NCI-H524 (cell line): ENCODE results near the gene TRIM8.
"Not testable (repeated sequence)": the region's sequence is repeated elsewhere in the genome, so short reads cannot be mapped to it uniquely, and the experiment has no call there.

Experiments
- DNase-seq, 2 experiments: peaks; one replicate each; lab custom pipeline; 2025; lab: John Stamatoyannopoulos, UW

TRIM8 gene

DNA sequence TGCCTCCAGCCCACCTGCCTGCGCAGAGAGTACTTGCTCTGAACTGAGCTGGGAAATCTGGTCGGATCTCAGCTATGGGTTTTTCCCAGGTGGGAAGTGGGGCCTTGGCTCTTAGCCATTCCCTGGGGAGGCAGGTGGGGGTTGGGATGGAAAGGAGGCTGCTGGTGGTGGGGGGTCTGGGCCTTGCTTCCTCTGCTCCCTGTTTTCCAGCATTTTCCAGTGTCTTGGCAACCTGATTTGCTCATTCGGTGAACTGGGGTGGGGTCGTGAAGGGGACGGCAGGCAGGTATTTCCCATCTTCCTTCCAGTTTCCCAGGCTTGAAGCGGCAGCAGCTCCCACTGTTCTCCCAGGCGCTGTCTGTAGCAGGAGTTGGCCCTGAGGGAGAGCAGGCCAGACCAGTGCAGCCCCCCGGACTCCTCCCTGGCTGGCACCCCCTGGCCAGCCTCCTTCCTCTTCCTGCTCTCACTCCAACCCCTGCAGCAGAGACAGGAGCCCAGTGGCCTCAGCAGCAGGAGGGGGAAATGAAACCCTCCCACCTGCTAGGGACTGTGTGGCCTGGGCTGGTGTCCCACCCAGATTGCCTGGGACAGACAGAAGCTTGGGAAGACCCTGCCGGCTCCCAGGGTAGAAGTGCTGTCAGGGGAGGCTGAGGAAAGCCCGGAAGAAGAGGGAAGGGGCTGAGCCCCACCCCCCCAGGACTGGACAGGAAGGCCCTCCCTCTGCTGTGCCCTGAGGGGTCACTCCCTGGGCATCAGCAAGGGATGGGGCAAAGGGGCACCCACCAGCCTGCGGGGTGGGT is 6.6 kb downstream of the TRIM8 start:
- no peak for DNase-seq

DNA sequence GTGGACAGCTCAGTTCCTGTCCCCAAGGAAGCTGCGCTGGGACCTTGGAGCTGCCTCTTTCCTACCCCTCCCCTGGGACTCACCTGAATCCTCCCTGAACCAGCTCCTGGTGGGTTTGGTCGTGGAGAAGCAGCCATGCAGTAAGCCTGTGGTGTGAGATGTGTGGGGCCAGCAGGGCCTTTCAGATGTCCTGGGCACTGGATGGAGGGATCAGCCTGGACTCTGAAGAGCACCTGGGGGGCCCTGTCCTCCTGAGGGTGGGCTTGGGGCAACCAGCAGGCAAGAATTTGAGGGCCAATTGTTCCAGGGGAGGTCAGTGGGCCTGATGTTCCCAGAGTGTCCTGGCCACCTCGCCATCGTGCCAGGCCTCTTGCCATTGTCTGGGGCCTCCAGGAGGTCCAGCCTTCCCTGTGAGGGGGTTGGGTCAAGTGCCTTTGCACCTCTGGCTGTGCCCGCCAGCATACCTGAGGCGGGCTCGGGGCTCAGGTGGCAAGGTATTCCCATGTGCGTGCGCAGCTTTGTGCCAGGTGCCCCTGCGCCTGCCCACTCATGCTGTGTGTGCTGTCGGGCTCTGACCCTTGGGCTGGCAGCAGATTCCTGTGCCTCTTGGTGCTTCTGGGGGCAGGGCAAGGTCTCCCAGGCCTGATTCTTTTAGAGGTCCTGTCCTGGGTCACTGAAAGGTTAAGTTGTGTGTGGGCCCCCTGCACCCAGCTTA is 7.3 kb downstream of the TRIM8 start:
- DNase-seq = no peak

DNA sequence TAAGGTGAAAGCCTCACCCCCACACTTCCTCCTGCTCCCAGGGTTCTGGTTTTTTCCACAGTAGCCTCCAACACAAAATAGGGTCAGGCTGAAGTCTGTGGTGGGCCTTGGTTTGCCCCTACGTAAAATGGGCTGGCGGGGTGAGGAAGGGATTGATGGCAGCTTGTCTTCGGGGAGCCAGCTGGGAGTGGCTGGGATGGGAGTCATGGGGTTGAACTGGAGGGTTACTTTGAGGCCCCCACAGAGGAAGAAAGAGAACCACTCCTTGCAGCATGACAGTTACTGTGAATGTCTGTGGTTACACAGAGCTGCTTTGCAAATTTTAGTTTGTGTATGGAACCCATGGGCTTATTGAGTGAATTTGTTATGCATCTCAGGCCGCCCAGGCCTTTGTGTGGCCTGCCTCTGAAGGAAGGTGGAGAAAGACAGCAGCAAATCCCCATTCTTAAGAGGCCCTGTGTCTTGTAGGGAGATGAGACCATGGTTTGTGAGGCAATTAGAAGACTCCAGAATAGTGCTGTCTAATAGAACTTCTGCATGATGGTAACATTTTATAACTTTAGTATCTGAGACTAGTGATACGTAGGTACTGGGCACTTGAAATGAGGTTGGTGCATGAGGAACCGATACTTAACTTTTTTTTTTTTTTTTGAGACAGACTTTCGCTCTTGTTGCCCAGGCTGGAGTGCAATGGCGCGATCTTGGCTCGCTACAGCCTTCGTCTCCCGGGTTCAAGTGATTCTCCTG is 8.1 kb downstream of the TRIM8 start:
- DNase-seq = no peak

DNA sequence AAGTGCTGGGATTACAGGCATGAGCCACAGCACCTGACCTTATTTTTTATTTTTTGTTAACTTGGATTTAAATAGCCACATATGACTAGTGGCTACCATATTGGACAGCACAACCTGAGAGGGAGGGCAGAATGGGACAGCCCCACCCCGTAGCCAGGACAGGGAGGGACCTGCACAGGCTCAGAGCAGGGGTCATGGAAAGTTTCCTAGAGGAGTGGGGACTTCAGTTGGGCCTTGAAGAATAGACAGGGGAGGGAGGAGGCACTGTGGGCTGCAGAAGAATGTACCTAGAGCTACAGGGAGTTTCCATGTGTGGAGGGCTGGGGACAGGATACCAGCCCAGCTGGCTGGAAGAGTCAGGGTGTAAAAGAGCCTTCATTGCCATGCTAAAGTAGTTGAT is 8.8 kb downstream of the TRIM8 start:
- no peak for DNase-seq

DNA sequence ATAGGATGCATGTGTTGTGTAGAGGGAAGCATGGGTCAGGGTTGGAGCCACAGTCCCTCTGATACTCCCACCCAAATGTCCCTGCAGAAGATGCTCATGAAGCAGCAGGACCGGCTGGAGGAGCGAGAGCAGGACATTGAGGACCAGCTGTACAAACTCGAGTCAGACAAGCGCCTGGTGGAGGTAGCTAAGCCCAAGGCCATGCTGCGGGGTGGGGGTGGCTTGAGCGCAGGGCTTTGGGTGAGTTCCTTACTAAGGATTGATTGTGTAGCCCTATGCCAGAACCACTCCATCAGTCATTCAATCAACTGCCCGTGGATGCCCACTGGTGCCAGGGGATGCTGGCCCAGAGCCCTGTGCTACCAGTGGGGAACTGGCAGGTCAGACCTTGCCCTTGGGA is 10.3 kb downstream of the TRIM8 start:
- no peak for DNase-seq

DNA sequence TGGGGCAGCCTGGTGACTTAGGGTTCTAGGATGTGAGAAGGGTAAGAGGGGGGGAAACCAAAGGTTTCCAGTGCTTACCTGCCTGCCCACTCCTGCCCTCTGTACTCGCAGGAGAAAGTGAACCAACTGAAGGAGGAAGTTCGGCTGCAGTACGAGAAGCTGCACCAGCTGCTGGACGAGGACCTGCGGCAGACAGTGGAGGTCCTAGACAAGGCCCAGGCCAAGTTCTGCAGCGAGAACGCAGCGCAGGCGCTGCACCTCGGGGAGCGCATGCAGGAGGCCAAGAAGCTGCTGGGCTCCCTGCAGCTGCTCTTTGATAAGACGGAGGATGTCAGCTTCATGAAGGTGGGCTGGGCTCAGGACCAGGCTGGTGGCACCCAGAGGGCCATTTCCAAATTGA is 10.7 kb downstream of the TRIM8 start:
- no peak for DNase-seq

DNA sequence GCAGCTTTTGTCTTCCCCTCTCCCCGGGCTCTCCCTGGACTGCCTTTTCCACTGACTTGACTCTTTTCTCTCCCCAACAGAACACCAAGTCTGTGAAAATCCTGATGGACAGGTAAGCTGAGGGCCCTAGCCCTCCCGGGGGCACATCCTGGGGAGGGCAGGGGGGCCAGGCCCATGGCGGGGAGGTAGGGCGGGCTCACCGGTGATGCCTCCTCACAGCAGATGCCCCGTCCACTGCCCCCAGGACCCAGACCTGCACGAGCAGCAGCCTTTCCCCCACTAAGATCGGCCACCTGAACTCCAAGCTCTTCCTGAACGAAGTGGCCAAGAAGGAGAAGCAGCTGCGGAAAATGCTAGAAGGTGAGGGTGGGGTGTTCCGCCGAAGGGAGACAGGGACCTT is 11.7 kb downstream of the TRIM8 start:
- DNase-seq = no peak

DNA sequence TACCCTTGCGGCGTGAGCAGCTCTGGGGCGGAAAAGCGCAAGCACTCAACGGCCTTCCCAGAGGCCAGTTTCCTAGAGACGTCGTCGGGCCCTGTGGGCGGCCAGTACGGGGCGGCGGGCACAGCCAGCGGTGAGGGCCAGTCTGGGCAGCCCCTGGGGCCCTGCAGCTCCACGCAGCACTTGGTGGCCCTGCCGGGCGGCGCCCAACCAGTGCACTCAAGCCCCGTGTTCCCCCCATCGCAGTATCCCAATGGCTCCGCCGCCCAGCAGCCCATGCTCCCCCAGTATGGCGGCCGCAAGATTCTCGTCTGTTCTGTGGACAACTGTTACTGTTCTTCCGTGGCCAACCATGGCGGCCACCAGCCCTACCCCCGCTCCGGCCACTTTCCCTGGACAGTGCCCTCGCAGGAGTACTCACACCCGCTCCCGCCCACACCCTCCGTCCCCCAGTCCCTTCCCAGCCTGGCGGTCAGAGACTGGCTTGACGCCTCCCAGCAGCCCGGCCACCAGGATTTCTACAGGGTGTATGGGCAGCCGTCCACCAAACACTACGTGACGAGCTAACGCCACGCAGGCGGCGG is 12.6 kb downstream of the TRIM8 start:
- no peak for DNase-seq

DNA sequence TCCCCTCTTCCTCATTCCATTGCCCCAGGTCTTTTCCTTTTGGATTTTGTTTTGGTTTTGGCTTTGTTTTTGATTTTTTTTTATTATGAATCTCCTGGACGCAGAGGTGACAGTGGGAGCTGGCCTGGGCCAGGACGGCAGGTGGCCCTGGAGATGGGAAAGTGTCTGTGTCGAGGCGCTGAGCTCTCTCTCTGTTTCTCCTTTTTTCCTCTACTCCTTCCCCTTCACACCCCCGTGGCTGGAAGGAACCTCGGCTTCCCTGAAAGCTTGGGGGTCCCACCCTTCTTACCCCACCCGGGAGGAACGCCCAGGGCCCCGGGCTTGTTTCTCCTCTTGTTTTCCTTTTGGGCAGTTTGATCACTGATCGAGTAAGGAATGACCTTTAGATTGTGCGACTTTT is 13.2 kb downstream of the TRIM8 start:
- no peak for DNase-seq

DNA sequence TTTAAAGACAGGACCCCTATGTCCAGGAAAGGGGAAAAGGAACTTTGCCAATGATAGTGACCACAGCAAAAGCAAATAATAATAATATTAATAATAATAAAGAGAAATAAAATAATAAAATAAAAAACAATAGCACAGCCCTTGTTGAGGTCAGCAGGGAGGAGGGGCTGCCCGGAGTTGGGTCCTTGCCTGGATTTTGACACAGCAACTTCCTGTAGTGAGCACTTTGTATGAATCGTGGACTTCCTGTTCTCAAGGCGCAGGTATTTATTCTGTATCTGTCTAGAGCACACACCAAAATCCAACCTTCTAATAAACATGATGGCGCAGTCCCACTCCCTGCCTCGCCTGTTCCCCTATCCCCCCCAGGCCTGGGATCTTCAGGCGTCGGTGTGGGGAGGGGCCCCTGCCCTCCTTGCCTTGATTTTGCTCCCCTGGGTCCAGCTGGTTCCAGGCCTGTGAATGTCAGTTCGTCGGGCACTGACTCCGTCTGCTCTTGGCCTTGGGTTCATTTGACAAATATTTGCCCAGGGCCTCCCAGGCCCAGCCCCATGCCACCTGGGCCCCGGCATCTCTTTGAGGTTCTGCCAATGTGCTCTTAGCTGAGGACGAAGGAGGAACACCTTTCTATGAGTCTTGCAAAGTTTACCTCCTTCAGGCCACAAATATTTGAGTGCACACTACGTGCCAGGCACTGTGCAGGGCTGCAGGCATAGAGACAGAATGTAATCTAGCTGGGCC is 13.9 kb downstream of the TRIM8 start:
- DNase-seq = no peak

DNA sequence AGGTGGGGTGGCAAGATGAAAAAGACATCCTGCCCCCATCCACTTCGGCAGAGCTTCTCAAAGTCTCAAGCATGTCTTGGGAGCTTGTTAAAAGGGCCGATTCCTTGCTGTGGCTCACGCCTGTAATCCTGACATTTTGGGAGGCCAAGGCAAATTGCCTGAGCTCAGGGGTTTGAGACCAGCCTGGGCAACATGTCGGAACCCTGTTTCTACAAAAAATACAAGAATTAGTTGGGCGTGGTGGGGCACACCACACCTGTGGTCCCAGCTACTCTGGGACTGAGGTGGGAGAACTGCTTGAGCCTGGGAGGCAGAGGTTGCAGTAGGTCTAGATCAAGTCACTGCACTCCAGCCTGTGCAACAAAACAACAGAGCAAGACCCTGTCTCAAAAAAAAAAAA is 14.5 kb downstream of the TRIM8 start:
- no peak for DNase-seq

DNA sequence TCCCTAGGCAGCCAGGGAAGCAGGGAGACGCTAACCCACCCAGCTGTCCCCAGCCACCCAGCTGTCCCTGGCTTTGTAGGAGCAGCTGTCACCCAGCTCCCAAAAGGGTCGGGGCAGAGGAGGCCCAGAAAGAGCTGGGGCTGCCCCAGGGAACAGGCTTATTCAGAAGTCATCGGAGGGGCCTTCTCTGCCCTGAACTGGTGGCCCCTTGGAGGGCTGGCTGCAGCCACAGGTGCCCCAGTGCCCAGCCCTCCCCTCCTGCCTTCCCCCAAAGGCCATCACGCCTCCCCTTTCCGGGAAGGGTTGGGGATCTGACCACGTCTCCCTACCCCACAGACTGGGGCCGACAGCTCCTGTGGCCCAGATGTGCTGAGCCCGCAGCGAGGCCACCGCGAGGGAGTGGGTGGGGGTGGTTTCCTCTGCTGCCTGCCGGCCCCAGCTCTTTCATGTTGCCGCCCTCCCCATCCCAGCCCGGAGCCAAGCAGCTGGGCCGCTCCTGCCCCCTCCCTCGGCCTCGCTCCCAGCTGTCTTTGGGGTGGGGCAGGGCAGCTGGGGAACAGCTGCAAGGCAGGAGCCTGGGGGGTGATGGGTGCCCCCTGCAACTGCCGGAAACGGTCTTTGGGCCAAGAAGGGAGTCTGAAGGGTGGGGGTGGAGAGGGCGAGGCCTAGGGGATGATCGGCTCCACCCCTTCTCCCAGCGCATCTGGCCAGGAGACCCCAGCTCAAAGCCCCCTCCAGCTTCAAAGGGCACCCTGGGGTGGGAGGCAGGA is 16.8 kb downstream of the TRIM8 start:
- DNase-seq = peak; percentile 38 to 68

DNA sequence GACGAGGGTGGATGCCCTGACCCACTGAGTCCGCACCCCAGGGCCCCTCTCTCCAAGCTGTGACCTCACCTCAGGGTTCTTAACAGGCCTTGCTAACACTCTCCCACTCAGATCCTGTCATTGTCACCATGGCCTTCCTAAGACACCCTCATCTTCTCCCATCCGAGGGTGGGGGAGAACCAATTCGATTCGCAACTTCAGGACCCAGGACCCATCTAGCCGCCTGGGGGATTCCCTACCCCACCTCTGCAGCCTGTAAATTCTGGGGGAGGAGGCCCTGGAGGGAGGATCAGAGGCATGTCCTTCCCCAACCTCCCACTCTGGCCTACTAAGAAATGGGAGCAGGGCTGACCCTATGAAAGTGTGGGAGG is 17.4 kb downstream of the TRIM8 start:
- no peak for DNase-seq

DNA sequence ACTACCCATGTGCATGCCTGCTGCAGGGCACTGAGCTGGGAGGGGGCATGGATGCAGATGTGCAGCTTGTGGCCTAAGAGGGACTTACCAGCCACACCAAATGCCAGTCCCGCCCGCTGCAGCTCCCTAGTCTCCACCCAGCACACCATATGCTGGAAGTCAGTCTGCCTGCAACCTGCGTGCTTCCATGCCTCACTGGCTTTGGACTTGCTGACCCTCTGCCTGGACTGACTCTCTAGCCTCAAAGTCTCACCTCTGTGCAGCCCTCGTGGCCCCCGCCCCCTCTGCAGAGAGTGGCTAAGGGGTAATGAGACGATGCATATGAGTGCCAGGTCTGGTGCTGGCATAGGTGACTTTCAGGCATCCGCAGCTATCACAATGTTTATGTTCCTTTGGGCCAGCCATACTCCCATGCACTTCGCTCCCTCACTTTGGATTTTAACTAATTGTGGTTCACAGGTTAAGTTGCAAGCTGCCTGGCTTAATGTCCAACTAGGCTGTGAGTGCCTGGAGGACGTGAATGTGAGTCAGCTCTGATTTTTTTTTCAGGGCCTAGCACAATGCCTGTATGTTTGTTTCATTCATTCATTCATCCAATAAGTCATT is 21.7 kb downstream of the TRIM8 start:
- DNase-seq = no peak

DNA sequence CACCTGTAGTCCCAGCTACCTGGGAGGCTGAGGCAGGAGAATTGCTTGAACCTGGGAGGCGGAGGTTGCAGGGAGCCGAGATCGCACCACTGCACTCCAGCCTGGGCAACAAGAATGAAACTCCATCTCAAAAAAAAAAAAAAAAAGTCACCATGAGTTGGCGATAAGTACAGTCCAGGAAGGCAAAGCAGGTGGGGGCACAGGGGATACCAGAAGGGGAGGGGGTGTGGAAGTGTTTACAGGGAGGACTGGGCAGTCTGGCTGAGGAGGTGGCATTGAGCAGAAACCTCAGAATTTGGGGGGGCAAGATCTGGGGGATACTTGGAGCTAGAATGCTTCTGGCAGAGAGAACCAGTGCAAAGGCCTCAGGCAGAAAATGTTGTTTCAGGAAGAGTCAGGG is 23.1 kb downstream of the TRIM8 start:
- DNase-seq = not testable (repeated sequence)

DNA sequence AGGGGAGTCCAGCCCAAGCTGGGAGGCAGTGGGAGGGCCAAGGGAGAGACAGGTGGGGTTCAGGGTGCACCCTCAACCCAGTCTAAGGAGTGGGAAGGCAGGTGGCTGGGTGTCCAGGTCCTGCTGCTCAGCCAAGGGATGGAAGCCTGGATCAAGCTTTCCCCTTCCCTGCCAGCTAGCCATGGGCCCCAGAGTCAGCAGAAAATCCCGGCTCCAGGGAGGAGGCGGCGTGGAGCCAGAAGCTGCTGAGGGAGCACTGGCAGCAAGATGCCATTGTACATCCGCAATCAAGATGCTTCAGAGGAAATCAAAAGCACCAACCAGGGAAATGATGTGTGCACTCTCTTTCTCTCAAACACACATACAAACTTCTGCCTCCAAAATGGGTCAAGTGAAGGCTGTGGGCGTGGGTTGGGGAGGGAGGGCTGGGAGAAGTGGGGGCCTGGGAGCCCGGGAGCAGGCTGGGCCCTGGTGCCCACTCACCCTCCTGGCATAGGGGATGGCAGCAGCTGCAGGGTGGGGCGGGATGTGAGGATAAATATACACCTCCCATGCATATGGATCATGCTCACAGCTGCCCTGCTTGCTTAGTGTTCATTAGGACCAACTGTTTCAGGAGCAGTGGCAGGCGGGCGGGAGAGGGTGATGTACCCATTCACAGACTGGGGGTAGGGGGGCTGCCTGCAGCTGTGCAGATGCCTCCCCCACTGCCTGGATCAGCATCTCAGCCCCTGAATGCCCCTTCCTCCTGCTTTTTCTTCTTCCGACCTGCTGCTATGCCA is 24.2 kb downstream of the TRIM8 start:
- peak in 1 of 2 experiments; percentile 47 for DNase-seq

DNA sequence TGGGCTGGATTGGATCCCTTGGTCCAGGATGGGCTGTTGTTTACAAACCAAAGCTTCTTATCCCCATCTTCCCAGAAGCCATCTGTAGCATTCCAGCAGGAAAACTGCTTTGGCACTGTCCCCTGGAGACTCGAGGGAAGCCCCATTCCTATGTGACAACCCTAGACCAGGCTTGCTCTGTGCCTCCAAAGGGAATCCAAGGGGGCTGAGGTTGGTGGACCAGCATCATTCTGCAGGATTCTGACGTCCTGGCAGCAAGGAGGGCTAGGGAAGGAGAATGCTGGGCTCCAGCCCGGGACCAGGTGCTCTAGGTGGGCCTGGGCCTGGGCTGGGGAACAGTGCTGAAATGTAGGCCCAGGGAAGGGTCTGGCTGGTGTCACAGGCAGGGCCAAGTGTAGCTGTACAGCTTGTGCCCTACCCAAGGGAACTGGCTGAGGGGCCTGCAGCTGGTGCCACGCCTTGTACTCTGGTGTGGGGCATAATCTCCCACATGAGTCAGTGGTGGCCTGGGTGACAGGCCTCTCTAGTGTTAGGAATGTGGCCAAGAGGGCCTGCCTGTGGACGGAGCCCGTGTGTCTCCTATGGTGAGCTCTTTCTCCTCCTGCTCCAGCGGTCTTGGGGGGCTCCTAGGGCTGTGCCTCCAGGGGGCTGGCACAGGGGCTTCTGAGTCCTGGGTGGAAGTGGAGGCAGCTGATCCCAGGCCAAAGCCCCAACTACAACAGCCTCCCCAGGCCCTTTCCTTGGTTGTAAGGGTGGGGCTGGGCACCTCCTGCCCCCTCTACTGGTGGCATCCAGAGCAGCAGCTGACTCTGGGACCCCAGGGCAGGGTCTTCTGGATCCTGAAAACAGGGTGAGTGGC is 25.2 kb downstream of the TRIM8 start:
- peak in 1 of 2 experiments; percentile 14 for DNase-seq

DNA sequence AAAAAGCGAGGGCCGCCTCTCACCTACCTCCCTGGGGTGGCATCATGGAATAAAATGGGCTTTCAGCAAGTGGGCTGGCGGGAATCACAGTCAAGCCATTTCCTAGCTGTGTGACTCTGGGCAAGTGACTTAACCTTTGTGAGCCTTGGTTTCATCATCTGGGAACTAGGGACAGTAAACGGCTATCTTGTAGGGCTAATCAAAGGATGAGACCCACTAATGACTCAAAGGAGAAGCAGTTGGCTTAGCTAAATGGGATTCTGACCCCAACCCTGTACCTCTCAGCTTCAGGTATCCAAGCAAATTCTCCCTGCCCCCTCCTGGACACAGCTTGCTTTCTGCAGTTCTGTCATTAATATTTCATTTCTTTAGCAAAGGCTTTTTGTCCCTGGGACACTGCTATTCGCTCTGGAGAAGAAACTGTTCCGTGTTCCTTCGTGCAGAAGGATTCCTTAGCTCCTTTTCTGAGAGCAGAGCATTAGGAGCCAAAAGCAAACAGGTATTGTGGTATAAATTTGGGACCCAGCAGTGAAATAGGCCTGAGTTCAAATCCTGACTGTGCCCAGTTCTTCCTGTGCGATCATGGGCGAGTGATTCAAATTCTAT is 25.9 kb downstream of the TRIM8 start:
- DNase-seq = no peak
